GM12878 (cell line): ENCODE results near the gene RAD51B. TPM values are rescaled to one million over a fixed set of nuclear protein-coding genes. Genes with fewer than 3 reads are reported as not detected.

ENCODE experiments used
- ATAC-seq: fragments of 200-7000 bp; cut with Tn5 transposase; 3 replicates; pipeline ENCODE4 v1.9.1; 2020; ENCODE audit warnings: mild to moderate bottlenecking, moderate library complexity
- BruUV-seq: library from RNA; stranded (reverse); fragments of 400-500 nt; replicated peaks from 2 replicates; lab custom pipeline; 2021; lab: Mats Ljungman, UMichigan
- CTCF ChIA-PET: fragments of 300-600 bp; sonication (Branson Sonifier 250); formaldehyde crosslinking; extraction: SDS; loops from one replicate; lab custom pipeline; 2021; ENCODE audit warnings: inconsistent platforms; lab: Yijun Ruan, JAX
- POLR2A ChIA-PET: fragments of 350-600 bp; formaldehyde crosslinking; extraction: SDS; loops from one replicate; lab custom pipeline; 2021; ENCODE audit warnings: inconsistent platforms; lab: Charles Lee
- RAD21 ChIA-PET: fragments of 300-600 bp; sonication (Branson Sonifier 250); formaldehyde crosslinking; loops from one replicate; lab custom pipeline; 2023; ENCODE audit warnings: antibody characterized with exemption; ENCODE audit not compliant: unreplicated experiment; lab: Charles Lee
- SMC1A ChIA-PET: fragments of 300-600 bp; sonication (Branson Sonifier 250); formaldehyde crosslinking; loops from one replicate; lab custom pipeline; 2023; ENCODE audit not compliant: unreplicated experiment, uncharacterized antibody; lab: Charles Lee
- DNase-seq: peaks from one replicate; pipeline ENCODE4 v3.0.0-alpha.2; 2011; ENCODE audit warnings: low read depth, low spot score
- FAIRE-seq: peaks from 3 replicates; lab custom pipeline; 2011; peaks lifted over from hg19 to GRCh38; lab: Jason Lieb, UNC
- H2AFZ ChIP-seq: 2 replicates; pipeline ENCODE4 v1.6.0; 2011; ENCODE audit warnings: low read depth, low read length, control low read depth; ENCODE audit not compliant: control insufficient read depth
- H3K27ac ChIP-seq: 2 replicates; pipeline ENCODE4 v1.5.1; 2011; ENCODE audit warnings: control low read depth; ENCODE audit not compliant: control insufficient read depth, insufficient read depth
- H3K27me3 ChIP-seq, 2 experiments: replicated peaks in 1 of 2; 2 replicates each; pipeline versions ENCODE4 v1.6.0 to v1.6.1; 2011; ENCODE audit warnings: low read length in 1 of 2; ENCODE audit not compliant: control insufficient read depth in 2 of 2, insufficient read depth in 2 of 2
- H3K36me3 ChIP-seq, 2 experiments: 2 replicates each; pipeline ENCODE4 v1.5.1; 2011; ENCODE audit warnings: low read length in 1 of 2; ENCODE audit not compliant: control insufficient read depth in 2 of 2, insufficient read depth in 2 of 2
- H3K4me1 ChIP-seq: 2 replicates; pipeline ENCODE4 v1.6.1; 2011; ENCODE audit warnings: mild to moderate bottlenecking, low read length, moderate library complexity, mixed read lengths; ENCODE audit not compliant: control insufficient read depth, insufficient read depth
- H3K4me2 ChIP-seq: 2 replicates; pipeline ENCODE4 v1.6.0; 2011; ENCODE audit warnings: control low read depth; ENCODE audit not compliant: control insufficient read depth, insufficient read depth
- H3K4me3 ChIP-seq: fragments of 200-600 bp; sonication (generic); 2 replicates; pipeline ENCODE4 v1.5.1; 2016
- H3K79me2 ChIP-seq: 2 replicates; pipeline ENCODE4 v1.6.0; 2011; ENCODE audit warnings: low read length; ENCODE audit not compliant: control insufficient read depth, insufficient read depth
- H3K9ac ChIP-seq: 2 replicates; pipeline ENCODE4 v1.8.0; 2011; ENCODE audit warnings: low read length, control low read depth, mixed read lengths; ENCODE audit not compliant: control insufficient read depth, insufficient read depth
- H3K9me3 ChIP-seq: replicated peaks from 3 replicates; pipeline ENCODE4 v1.5.1; 2011; ENCODE audit warnings: mild to moderate bottlenecking, low read length; ENCODE audit not compliant: control insufficient read depth, insufficient read depth
- H4K20me1 ChIP-seq: 2 replicates; pipeline ENCODE4 v1.6.0; 2011; ENCODE audit not compliant: control insufficient read depth, insufficient read depth
- BRCA1 ChIP-seq: IDR thresholded peaks from 2 replicates; pipeline ENCODE4 v1.6.1; 2011; ENCODE audit warnings: low read depth, low read length, improper control_type of control experiment
- EGR1 ChIP-seq, 2 experiments: IDR thresholded peaks; 1 replicate in 1 of 2; 2 replicates in 1 of 2; pipeline ENCODE4 v1.6.1; 2011 to 2012; ENCODE audit warnings: low read depth in 2 of 2, low read length in 2 of 2, borderline replicate concordance in 1 of 2, mild to moderate bottlenecking in 1 of 2, moderate library complexity in 1 of 2
- IRF4 ChIP-seq: IDR thresholded peaks from 2 replicates; pipeline ENCODE4 v1.6.1; 2011; ENCODE audit warnings: low read depth, low read length
- JUNB ChIP-seq: IDR thresholded peaks from 2 replicates; pipeline ENCODE4 v1.6.1; 2016; ENCODE audit warnings: antibody characterized with exemption, mild to moderate bottlenecking
- MTA2 ChIP-seq: fragments of 450-650 bp; IDR thresholded peaks from 2 replicates; pipeline ENCODE4 v1.6.1; 2016; ENCODE audit warnings: low read depth, mild to moderate bottlenecking, moderate library complexity
- MTA3 ChIP-seq: IDR thresholded peaks from 2 replicates; pipeline ENCODE4 v1.6.1; 2012; ENCODE audit warnings: low read length, inconsistent platforms, borderline replicate concordance
- NBN ChIP-seq: fragments of 450-650 bp; IDR thresholded peaks from 2 replicates; pipeline ENCODE4 v1.6.1; 2016
- POU2F2 ChIP-seq: IDR thresholded peaks from 3 replicates; pipeline ENCODE4 v1.6.1; 2011; ENCODE audit warnings: low read depth, mild to moderate bottlenecking, low read length, borderline replicate concordance
- RFX5 ChIP-seq: IDR thresholded peaks from 2 replicates; pipeline ENCODE4 v1.6.1; 2011; ENCODE audit warnings: low read depth, low read length, improper control_type of control experiment
- SIX5 ChIP-seq: IDR thresholded peaks from 2 replicates; pipeline ENCODE4 v1.6.1; 2011; ENCODE audit warnings: mild to moderate bottlenecking, low read depth, low read length, moderate library complexity; ENCODE audit not compliant: severe bottlenecking
- SREBF2 ChIP-seq: IDR thresholded peaks from 2 replicates; pipeline ENCODE4 v1.6.1; 2012; ENCODE audit warnings: mild to moderate bottlenecking, low read length
- STAT3 ChIP-seq: IDR thresholded peaks from 2 replicates; pipeline ENCODE4 v1.6.1; 2011; ENCODE audit warnings: low read depth, low read length, improper control_type of control experiment
- YBX1 ChIP-seq: fragments of 450-650 bp; IDR thresholded peaks from 2 replicates; pipeline ENCODE4 v1.6.1; 2016; ENCODE audit warnings: antibody characterized with exemption
- YY1 ChIP-seq: IDR thresholded peaks from 2 replicates; pipeline ENCODE4 v1.6.1; 2011; ENCODE audit warnings: low read depth, mild to moderate bottlenecking, low read length
- ZBED1 ChIP-seq: IDR thresholded peaks from 2 replicates; pipeline ENCODE4 v1.6.1; 2016; ENCODE audit warnings: borderline replicate concordance
- WGBS: methylation state at CpG from one replicate; pipeline ENCODE4 v1.1.6; 2016; ENCODE audit warnings: low lambda C conversion rate; ENCODE audit not compliant: insufficient replicate concordance, insufficient coverage; ENCODE audit errors: missing lambda C conversion rate; 5-methylcytosine and 5-hydroxymethylcytosine counted together
- in situ Hi-C: fragments of 300-500 bp; cut with MboI; formaldehyde crosslinking; loops from 9 replicates; pipeline ENCODE4 v1.14.3; 2018; ENCODE audit warnings: mixed read lengths
- intact Hi-C: fragments of 100-400 bp; cut with micrococcal nuclease; formaldehyde crosslinking; loops from one replicate; pipeline ENCODE4 v1.14.2; 2022; ENCODE audit not compliant: unreplicated experiment
- polyA plus RNA-seq, 11 experiments: library from polyadenylated mRNA; depleted of rRNA in 4 of 11; unstranded in 6 of 11; stranded (reverse) in 5 of 11; fragments of >200 nt; fragmentation: Nextera tagmentation in 4 of 11; fragmentation: Illumina TruSeq in 1 of 11; extraction: Ambion mirVana in 4 of 11; extraction: Trizol in 1 of 11; gene quantifications; 1 replicate in 1 of 11; 2 replicates in 10 of 11; pipeline versions ENCODE4 v1.2.1 to v1.2.3, GENCODE V29; 2011 to 2016; ENCODE audit warnings: inconsistent platforms in 2 of 11, missing spikeins in 2 of 11, low read depth in 1 of 11
- total RNA-seq, 4 experiments: library from RNA; depleted of rRNA in 3 of 4; stranded (reverse); fragments of >200 nt in 3 of 4; fragmentation: Illumina TruSeq in 1 of 4; extraction: Trizol in 1 of 4; gene quantifications; 2 replicates each; pipeline versions ENCODE4 v1.2.1 to v1.2.3, GENCODE V29; 2013 to 2021
- TF ChIP-seq, protein P1 (sequence below): fragments of 450-650 bp; IDR thresholded peaks from 2 replicates; pipeline ENCODE4 v1.6.1; 2016; ENCODE audit warnings: mild to moderate bottlenecking

The RAD51B gene
- total and polyA plus RNA-seq, 10 of the 15 experiments (the other 5 are each of a cell fraction or from before 2014, with no cell fraction given): 9.8 to 26.8 (median 21.3) TPM

DNA sequence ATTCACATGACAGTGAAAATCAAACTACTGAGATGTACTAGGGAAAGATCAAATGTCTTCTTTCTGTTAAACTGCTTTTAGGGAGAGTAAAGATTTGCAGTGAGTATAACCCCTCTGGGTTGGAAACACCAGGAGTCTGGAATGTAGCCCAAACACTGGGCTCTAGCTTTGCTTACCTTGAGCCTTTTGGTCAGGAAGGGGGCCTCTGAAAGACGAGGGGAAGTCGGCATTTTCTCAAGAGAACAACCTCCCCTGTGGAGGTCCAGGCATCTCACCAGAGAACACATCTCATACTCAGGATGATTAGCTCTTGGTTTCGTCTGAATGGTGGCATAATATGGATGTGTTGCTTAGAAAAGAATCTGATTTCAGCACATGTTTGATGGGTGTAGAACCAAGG is 804.2 kb downstream of the RAD51B start (continued):
- TF ChIP-seq SIX5 (no peak), IRF4 (no peak)

DNA sequence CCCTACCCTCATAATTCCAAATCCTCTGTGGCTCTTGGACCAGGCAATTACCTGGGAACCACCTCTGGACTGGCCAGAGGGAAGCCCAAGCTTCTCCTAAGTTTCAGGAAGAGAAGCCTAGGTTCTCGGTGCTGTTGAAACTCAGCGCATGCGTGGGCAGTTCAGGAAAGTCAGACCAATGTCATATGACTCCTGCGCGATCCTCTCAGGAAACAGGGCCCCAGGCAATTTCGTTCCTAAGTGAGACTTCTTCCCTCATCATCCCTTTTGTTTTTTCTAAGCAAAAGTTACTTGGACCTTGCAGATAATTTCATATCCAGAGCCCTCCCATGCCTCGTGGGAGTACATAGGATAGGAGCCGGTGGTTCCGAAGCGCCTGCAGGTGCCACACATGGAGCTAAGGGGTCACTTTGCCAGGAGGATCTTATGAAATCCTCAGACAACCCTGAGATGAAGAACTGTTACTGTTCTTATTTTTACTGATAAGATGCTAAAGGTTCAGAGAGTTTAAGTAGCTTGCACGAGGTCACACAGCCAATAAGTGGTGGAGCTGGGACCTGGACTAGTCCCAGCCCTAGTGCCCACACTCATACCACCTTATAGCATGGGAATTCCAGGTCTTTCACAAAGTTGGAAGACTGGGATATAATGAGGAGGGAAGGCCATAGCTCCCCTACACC is 805.1 kb downstream of the RAD51B start:
- Histone ChIP-seq H3K9me3 (no peaks in the 10 kb centered on the region; the same call in 2 of the 3 replicates), H3K4me2 (no peak overlapping the region), H3K27me3 (no peaks in the 10 kb centered on the region; a peak in 1 of 4 replicates), H3K9ac (no peak overlapping the region), H3K36me3 (no peaks in the 10 kb centered on the region), H3K27ac (no peak overlapping the region), H3K4me1 (peaks cover 10% of the 10 kb centered on the region), H3K79me2 (no peaks in the 10 kb centered on the region), H3K4me3 (no peak overlapping the region), H2AFZ (no peak overlapping the region), H4K20me1 (no peaks in the 10 kb centered on the region)
- ChIA-PET RAD21 (no interaction called here), CTCF (interaction anchor here (0.9 kb wide), 1 partner anchor 27 kb away, joined by 3 read pairs; no protein-coding TSS in a partner anchor), POLR2A (interaction anchor here (1.7 to 1.8 kb wide), 2 partner anchors 13 to 111 kb away, joined by 4 to 5 read pairs; no protein-coding TSS in a partner anchor), SMC1A (interaction anchor here (0.6 to 2.4 kb wide), 6 partner anchors 8 to 374 kb away, joined by 3 to 9 read pairs (median 4); no protein-coding TSS in a partner anchor)
- TF ChIP-seq SREBF2 (no peak), YBX1 (no peak), RFX5 (no peak), EGR1 (IDR thresholded peaks at IDR 0.05; ENCODE audit: borderline replicate concordance in 1 of 2, low read depth in 2 of 2, low read length in 2 of 2) (no peak), YY1 (no peak), NBN (no peak), STAT3 (no peak), JUNB (no peak), ZBED1 (no peak), POU2F2 (no peak), MTA3 (no peak), BRCA1 (no peak), MTA2 (no peak)
- TF ChIP-seq, protein P1, sequence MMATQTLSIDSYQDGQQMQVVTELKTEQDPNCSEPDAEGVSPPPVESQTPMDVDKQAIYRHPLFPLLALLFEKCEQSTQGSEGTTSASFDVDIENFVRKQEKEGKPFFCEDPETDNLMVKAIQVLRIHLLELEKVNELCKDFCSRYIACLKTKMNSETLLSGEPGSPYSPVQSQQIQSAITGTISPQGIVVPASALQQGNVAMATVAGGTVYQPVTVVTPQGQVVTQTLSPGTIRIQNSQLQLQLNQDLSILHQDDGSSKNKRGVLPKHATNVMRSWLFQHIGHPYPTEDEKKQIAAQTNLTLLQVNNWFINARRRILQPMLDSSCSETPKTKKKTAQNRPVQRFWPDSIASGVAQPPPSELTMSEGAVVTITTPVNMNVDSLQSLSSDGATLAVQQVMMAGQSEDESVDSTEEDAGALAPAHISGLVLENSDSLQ: no peak
- FAIRE-seq (no peak), DNase-seq (no peak), ATAC-seq (no peak)
- intact Hi-C loops (no loop called here), in situ Hi-C loops (no loop called here)
- BruUV-seq: no TSS peak
- WGBS: 73% methylated on average over 11 of the region's 11 CpGs
